Breast epithelium (tissue), 3 donors: ENCODE data around the gene ZNF785.

ENCODE experiments used
- CTCF ChIP-seq, 3 donors: fragments of 450-650 bp; IDR thresholded peaks; one replicate each; pipeline ENCODE4 v1.5.1; 2016 to 2017; ENCODE audit warnings: antibody characterized with exemption in 3 of 3, mild to moderate bottlenecking in 3 of 3, moderate library complexity in 3 of 3
- POLR2A ChIP-seq: fragments of 450-650 bp; IDR thresholded peaks from one replicate; pipeline ENCODE4 v1.6.1; 2016; ENCODE audit warnings: antibody characterized with exemption, mild to moderate bottlenecking, moderate library complexity

GRCh38 chr16:30605158-30605557 lies 19.7 kb upstream of the ZNF785 start:
- TF ChIP-seq POLR2A (no peak), CTCF (IDR thresholded peaks at IDR 0.05) (no peak)
